ENCODE measurements around the gene BRAF.
"Not testable (repeated sequence)": the region's sequence is repeated elsewhere in the genome, so short reads cannot be mapped to it uniquely, and the experiment has no call there.

The BRAF gene

DNA sequence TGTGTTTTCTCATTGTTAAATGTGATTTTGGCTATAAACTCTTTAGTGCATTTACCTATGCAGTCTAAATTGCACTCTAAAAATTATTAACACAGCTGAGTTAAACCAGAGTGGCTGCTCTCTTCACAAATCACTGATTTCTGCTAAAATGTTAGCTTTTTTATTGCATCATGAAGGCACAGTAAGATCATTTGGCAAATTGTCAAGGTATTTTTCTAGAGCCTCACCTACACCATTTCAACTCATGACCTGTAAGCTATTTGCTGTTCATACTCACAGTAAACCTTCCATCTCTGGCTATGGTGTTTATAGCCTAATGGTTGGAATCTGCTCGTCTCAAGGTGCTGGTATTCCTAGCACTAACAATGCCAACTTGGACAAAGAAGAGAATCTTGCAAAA is 202.5 kb downstream of the BRAF start:
- TF ChIP-seq, protein P1, sequence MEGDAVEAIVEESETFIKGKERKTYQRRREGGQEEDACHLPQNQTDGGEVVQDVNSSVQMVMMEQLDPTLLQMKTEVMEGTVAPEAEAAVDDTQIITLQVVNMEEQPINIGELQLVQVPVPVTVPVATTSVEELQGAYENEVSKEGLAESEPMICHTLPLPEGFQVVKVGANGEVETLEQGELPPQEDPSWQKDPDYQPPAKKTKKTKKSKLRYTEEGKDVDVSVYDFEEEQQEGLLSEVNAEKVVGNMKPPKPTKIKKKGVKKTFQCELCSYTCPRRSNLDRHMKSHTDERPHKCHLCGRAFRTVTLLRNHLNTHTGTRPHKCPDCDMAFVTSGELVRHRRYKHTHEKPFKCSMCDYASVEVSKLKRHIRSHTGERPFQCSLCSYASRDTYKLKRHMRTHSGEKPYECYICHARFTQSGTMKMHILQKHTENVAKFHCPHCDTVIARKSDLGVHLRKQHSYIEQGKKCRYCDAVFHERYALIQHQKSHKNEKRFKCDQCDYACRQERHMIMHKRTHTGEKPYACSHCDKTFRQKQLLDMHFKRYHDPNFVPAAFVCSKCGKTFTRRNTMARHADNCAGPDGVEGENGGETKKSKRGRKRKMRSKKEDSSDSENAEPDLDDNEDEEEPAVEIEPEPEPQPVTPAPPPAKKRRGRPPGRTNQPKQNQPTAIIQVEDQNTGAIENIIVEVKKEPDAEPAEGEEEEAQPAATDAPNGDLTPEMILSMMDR (IDR thresholded peaks at IDR 0.05; ENCODE audit: low read depth, low read length), result no peak
- no peak for DNase-seq (ENCODE audit: low read depth, low spot score)
- in situ Hi-C loops (cut with HindIII; ENCODE audit: low sequenced_read_pairs), result no loop called here
- no peak overlapping the region for H3K4me3 ChIP-seq (ENCODE audit: low read depth, low read length)

DNA sequence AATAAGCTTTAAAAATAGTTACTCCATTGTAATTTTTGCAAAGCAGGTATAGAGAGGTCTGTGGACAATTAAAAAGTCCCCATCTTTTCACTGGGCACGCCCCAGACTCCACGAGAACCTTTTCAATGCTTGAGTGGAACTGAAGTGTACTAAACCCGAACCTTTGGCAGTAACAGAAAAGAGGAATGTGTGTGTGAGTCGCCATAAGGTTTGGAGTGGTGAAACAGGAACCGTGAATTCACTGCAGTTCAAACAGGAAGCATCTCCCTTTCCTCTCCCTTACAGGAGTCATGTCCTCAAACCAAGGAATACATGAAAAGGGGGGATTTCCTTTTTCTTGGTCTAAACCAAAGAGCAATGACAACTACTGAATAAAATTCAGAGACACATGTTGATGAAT is 205.0 kb downstream of the BRAF start:
- H3K4me3 ChIP-seq (ENCODE audit: low read depth, low read length), result no peak overlapping the region
- in situ Hi-C loops (cut with HindIII; ENCODE audit: low sequenced_read_pairs), result no loop called here
- DNase-seq (ENCODE audit: low read depth, low spot score), result peak; percentile 11
- TF ChIP-seq, protein P1 (IDR thresholded peaks at IDR 0.05; ENCODE audit: low read depth, low read length), result no peak

DNA sequence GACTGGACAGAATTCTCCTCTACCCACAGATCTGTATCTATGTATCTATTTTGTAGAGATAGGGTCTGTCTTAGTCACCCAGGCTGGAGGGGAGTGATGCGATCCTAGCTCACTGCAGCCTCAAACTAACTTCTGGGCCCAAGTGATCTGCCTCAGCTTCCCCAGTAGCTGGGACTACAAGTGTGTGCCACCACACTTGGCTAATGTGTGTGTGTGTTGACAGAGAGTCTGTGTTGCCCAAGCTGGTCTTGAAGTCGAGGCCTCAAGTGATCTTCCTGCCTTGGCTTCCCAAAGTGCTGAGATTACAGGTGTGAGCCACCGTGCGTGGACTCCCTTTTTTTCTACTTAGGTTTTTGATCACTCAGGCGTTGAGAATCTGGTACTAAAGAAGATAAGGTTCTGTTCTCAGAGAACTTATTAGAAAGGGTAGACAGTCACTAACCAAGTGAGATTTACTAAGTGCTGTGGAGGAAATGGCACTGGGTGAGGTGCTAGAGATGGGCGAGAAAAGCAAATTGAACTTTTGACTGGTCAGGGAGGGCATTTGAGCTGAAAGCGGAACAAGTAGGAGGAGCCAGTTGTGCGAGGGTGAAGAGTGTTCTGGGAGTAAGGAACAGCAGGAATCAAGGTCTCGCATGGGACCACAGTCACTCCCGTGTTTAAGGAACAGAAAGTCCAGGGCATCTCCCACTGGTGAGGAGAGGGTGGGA is 210.2 kb downstream of the BRAF start:
- no peak overlapping the region for H3K4me3 ChIP-seq (ENCODE audit: low read depth, low read length)
- in situ Hi-C loops (cut with HindIII; ENCODE audit: low sequenced_read_pairs), result no loop called here
- no peak for DNase-seq (ENCODE audit: low read depth, low spot score)
- TF ChIP-seq, protein P1 (IDR thresholded peaks at IDR 0.05; ENCODE audit: low read depth, low read length), result no peak

DNA sequence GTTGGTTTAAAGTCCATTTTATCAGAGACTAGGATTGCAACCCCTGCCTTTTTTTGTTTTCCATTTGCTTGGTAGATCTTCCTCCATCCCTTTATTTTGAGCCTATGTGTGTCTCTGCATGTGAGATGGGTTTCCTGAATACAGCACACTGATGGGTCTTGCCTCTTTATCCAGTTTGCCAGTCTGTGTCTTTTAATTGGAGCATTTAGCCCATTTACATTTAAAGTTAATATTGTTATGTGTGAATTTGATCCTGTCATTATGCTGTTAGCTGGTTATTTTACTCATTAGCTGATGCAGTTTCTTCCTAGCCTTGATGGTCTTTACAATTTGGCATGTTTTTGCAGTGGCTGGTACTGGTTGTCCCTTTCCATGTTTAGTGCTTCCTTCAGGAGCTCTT is 212.3 kb downstream of the BRAF start:
- H3K4me3 ChIP-seq (ENCODE audit: low read depth, low read length); in situ Hi-C loops (cut with HindIII; ENCODE audit: low sequenced_read_pairs); DNase-seq (ENCODE audit: low read depth, low spot score): not testable (repeated sequence)

DNA sequence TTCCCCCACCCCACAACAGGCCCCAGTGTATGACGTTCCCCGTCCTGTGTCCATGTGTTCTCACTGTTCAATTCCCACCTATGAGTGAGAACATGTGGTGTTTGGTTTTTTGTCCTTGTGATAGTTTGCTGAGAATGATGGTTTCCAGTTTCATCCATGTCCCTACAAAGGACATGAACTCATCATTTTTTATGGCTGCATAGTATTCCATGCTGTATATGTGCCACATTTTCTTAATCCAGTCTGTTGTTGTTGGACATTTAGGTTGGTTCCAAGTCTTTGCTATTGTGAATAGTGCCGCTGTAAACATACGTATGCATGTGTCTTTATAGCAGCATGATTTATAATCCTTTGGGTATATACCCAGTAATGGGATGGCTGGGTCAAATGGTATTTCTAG is 216.0 kb downstream of the BRAF start:
- in situ Hi-C loops (cut with HindIII; ENCODE audit: low sequenced_read_pairs); DNase-seq (ENCODE audit: low read depth, low spot score); H3K4me3 ChIP-seq (ENCODE audit: low read depth, low read length): not testable (repeated sequence)

DNA sequence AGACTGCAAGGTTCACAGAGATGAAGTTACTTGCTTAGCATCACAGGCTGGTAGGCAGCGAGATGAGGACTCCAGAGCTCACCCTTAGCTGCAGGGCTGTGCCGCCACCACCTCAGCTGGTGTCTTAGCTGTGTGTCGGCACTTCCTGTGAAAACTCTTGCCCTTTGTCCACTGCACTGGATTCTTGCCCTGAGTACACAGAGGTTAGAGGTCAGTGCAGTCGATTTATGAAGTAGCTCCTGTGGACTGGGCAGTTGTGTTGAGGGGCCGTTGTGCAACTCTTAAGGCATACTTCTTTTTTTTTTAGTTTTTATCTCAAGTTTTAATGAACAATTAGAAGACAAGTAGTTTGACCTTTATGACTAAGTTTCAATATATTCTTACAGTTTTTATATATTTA is 217.6 kb downstream of the BRAF start:
- TF ChIP-seq, protein P1 (IDR thresholded peaks at IDR 0.05; ENCODE audit: low read depth, low read length), result no peak
- no peak overlapping the region for H3K4me3 ChIP-seq (ENCODE audit: low read depth, low read length)
- in situ Hi-C loops (cut with HindIII; ENCODE audit: low sequenced_read_pairs), result no loop called here
- no peak for DNase-seq (ENCODE audit: low read depth, low spot score)

DNA sequence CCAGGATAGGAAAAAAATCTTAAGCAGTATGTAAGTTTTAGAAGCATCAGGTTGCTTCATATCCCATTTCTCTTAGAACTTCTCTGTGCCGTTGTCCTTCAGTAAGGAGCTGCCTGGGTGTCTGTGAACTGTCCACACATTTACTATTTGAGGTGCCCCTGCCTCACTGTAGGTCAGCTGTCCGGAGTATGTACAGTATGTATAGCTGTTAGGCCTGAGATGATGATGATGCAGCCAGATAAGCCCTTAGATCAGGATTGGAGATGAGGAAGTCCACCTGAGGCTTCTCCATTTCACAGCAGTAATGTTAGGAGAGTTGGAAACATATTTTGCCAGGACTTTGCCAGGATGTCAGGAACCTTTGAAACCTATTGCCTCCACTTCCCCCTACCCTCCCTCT is 220.5 kb downstream of the BRAF start:
- TF ChIP-seq, protein P1 (IDR thresholded peaks at IDR 0.05; ENCODE audit: low read depth, low read length), result no peak
- in situ Hi-C loops (cut with HindIII; ENCODE audit: low sequenced_read_pairs), result no loop called here
- no peak for DNase-seq (ENCODE audit: low read depth, low spot score)
- H3K4me3 ChIP-seq (ENCODE audit: low read depth, low read length), result no peak overlapping the region

DNA sequence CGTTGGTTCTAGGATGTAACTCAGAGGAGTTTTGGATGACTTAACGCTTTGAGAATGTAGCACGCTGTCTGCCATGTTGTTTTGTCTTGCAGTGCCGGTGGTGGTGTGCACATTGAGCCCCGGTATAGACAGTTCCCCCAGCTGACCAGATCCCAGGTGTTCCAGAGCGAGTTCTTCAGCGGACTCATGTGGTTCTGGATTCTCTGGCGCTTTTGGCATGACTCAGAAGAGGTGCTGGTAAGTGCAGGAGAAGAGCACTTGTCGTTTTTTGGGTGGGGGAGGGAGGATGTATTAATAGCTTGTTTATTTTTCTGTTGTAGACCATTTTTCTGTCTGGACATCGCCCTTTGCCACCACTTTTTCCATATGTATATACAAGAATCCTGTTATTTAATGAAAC is 222.0 kb downstream of the BRAF start:
- in situ Hi-C loops (cut with HindIII; ENCODE audit: low sequenced_read_pairs), result no loop called here
- H3K4me3 ChIP-seq (ENCODE audit: low read depth, low read length), result no peak overlapping the region
- no peak for DNase-seq (ENCODE audit: low read depth, low spot score)
- TF ChIP-seq, protein P1 (IDR thresholded peaks at IDR 0.05; ENCODE audit: low read depth, low read length), result no peak
